Stimulated activated CD8-positive, alpha-beta memory T cell treated with anti-CD3 and anti-CD28 coated beads, Interleukin-15, amount 100 ng/mL, for 48 hours (primary cell): Measurements from ENCODE around the gene KCTD18.
A peak's percentile ranks its signal among the peaks of the same experiment; 100 is the strongest.

Source experiments
- DNase-seq, 2 donors: peaks; one replicate each; pipeline ENCODE4 v3.0.0-alpha.2; 2020; ENCODE audit warnings: low read depth in 2 of 2

The KCTD18 gene

DNA sequence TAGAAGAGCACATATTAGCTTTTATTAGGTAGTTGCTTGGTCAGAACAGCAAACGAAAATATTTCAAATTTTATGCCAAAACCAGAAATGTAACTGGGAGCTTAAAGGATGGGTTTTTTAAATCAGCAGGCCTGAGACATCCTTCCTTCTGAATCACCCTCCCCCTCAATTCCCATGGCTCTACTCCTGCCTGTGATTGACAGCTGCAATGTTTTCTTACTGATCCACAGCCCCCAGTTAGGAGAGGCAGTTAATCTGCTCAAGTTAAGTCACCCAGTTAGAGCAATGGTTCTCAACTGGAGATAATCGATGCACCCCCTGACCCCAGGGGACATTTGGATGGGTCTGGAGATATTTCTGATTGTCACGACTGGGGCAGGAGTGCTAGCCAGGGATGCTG, 24.9 kb downstream of the KCTD18 start:
- DNase-seq = no peak

DNA sequence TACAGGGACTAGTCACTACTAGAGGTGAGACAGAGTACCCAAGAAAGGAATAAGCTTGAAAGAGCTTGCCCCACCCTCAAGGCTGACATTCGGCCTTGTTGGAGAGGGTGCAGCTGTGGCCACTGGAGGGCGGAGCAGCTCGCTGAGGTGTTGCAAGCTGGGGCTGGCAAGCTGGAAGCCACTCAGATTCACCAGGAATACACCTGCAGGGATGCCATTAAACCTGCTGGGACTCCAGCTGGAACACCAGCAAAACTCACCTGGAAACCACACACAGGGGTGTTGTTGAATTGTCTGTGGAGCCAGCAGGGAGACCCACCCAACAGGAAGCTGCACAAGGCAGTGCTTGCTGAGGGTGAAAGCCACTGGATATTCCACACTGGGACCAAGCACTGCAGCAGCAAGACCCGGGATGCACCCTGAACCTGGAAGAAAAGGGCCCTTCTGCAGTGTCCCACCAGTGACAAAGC, 26.1 kb downstream of the KCTD18 start:
- no peak for DNase-seq

- DNase-seq = no peak
Observed at GRCh38 chr2:200482194-200482593, 27.7 kb downstream of the KCTD18 start.

- no peak for DNase-seq
Observed at GRCh38 chr2:200479692-200480265, 30.1 kb downstream of the KCTD18 start.

DNA sequence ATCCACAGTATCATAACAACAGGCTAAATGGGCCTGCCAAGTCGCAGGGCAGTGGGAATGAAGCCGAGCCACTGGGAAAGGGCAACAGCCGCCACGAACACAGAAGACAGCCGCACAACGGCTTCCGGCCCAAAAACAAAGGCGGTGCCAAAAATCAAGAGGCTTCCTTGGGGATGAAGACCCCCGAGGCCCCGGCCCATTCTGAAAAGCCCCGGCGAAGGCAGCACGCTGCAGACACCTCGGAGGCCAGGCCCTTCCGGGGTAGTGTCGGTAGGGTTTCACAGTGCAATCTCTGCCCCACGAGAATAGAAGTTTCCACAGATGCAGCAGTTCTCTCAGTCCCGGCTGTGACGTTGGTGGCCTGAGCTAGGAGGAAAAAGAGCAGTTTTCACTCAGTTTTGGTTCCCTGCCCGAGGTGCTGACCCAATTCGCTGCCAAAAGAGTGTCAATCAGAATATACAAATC, 32.2 kb downstream of the KCTD18 start:
- DNase-seq = no peak

GRCh38 chr2:200476836-200477235, 33.0 kb downstream of the KCTD18 start:
- DNase-seq = no peak

DNA sequence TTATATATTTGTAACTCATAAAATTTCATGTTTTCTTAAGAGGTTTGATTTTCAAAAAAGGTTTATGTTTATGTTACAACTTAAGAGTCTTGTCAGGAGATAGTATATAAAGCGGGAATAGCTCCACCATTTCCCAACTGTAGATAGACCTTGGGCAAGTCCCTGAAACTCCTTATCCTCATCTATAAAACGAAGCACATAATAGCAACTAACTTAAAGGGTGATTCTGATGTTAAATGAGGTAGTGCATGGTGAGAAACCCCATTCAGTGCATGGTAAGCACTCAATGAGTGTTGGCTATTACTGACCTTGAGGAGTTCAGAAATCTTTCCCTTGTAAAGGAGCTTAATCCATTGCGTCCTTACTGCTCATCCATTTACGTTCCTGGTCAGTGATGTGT, 34.1 kb downstream of the KCTD18 start:
- no peak for DNase-seq

DNA sequence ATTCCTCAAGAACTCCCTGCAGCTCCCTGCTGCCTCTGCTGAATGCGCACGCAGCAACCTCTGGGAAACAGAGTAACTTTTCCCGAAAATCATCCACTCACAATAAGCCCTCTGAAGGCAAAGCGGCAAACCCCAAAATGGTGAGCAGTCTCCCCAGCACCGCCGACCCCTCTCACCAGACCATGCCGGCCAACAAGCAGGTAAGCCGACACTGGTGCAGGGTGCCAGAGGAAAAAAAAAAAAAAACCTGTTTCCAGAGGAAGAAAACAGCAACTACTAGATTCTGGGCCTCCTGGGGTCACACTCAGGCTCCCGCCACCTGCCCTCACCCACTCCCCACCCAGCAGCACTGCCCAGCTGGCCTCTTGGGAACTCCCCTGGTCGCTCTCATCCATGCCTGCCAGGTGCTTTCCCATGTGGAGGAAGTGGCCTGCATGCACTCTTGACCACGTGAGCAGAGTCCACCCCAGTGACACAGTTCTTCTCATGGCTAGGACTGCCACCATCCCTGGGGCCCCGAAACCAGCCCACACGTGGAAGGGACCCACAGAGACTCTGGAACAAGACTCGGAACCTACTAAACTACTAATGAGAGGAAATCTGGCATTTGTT, 36.9 kb downstream of the KCTD18 start:
- no peak for DNase-seq

DNA sequence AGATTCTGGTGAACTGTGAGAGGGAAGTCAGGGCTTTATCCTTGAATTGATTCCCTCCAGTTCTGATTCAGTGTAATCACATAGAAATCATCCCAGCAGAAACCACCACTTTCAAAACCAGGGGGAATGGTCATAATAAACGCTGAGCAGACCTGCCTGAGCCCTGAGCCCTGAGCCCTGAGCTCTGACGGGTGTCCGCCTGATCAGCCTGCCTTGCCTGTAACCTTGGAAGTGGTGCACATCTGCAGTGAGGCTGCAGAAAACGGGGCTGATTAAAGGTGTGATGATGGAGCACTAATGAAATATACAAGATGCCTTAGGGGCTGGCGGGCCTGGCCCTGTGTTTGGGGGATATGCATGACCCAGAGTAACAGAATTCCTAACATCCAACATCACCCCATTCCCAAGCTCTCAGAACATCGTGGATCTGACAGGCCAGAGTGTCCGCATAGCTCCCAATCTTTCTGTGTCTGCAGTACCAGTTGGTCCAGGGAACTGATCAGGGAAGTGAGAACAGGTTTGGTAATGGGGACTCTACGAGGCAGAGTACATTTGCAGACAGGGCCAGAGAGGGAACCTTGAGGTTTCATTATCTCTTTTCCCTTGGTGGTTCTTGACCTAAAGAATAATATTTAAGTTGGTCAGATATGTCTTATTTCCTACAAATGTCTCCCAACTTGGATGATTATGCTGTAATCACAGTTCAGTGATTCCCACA, 37.8 kb downstream of the KCTD18 start:
- DNase-seq = no peak

DNA sequence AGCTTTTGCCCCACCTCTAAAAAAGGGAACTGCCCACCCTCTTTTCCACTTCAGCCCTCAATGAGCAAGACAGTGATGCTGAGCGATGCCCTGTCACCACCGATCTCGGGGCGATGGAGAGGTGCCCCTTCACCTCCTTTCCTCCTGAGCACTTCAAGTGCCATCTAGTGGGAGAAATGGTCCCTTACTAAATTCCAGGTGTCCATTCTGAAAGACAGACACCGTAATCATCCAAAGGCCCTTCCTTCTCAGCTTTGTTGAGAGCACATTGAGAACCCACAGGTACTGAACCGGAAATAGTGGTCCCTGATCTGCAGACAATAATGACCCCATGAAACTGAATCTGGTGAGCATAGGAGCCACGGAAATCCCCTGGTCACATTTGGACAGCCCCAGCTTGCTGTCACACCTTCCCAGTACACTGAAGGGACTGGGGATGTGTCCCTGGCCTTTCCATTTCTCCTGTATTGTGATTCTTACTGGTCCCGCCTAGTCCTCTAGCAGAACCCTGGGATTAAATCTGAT, 38.5 kb downstream of the KCTD18 start:
- peak in 1 of 2 donors; percentile 29 for DNase-seq

- DNase-seq = no peak
Observed at GRCh38 chr2:200470230-200470629, 39.6 kb downstream of the KCTD18 start.

GRCh38 chr2:200469708-200470211, 40.1 kb downstream of the KCTD18 start:
- no peak for DNase-seq

- DNase-seq = no peak
Observed at GRCh38 chr2:200467806-200468681, 41.8 kb downstream of the KCTD18 start.

- DNase-seq = peak in 1 of 2 donors; percentile 32
Observed at GRCh38 chr2:200466425-200467418, 43.1 kb downstream of the KCTD18 start.

DNA sequence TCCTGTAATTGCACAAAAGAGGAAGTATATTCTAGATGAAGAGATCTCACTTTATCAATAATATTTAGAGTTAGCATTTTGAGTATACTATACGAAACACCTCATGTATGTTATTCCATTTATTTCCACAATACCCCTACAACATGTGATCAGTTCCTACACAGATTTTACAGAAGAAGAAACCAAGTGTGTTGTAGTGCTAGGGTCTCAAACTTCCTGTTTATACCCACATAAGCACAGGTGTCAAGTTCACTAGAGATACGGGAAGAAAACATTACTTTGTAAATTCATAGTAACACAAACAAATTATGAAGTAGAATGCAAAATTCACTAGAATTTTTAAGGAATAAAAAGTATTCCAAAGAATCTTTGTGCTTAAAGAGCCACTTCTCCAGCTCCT, 46.4 kb downstream of the KCTD18 start:
- no peak for DNase-seq

DNA sequence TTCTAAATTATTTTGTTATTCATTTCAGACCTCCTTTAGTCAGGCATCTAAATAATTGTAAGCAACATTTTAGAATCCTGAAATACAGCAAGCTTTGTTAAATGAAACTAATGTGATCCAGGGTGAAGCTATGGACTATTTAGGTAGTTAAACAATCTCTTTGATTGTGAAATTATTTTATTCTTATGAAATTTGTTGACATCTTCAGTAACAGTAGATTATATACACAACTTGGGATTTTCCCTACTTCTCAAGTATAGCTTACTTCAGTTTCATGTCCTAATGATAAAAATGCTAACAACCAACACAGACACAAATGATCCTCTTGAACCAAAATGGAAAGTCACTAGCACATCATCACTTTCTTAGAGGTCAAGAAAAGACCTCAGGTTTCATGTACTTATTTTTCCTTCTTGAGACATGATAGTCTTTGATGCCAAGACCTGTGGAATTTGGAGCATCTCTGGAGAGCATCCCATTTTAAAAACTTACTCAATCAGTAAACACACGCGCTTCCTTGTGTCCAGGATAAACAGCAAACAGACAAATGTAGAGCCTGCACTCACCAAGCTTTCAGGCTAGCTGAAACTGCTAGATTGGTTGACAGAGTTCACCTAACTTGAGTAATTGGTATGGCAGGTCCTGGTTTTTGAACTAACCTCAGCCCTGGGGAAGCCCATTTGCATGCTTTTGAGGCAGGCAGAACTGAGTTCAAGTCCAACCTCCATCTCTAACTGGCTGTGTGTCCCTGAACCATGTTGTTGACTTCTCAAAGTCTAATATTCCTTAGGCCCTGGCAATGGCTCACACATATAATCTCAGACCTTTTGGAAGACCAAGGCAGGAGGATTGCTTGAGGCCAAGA, 47.8 kb downstream of the KCTD18 start:
- no peak for DNase-seq

DNA sequence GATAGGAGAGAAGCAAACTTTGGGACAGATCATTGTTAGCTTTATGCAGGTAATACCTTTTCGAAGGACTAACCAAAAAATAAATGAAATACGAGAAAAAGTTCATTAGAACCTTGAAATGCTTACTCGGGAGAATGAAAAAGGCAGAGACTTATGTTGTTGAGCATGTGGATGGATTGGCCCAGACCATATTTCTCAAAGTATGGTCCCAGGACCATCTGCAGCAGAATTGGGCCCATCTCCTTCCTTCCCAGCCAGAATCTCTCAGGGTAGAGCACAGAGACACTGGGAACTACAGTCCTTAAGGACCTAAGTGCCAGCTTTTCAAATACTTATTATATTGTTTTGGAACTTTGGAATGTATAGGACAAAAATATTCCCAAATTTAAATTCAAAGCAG, 50.8 kb downstream of the KCTD18 start:
- no peak for DNase-seq

DNA sequence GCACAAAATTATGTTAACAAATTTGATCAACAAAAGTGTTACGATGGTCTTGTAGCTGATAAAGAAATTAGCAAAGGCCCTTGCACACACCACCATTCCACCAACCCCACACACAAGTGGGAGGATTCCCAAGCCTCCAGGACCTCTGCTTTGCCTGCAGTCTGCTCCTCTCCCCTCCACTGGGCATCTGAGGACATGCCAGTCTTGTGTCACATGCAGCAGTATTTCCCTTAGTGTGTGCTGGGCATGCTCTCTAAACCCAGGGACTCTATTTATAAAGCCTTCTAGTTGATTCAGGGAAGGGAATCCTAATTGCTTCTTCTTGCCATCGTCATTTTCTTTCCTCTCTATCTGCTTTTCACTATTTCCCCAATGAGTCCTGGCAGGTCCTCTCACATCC, 53.3 kb downstream of the KCTD18 start:
- DNase-seq = no peak

DNA sequence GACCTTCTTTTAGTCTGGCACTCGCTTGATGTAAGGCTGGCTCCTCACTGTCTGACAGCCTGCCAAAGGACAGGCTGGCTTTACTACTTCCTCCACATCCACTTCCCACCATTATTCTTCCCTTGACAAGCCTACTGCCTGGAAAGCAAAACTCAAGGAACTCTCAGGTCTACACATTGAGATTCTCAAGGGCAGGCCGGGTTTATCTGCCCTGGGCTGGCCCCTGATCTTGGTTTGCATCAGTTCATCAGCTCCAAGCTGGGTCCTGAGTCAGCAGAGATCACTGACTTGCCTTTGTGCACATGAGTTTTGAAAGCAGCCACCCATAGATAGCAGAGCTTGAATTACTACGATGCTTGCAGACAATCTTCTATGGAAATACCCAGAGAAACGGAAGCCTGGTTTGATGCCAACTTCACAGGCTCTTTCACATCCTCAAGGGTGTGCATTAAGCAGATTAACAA, 53.9 kb downstream of the KCTD18 start:
- no peak for DNase-seq
